GM12878 (cell line): ENCODE measurements around the gene FIGNL2. TPM values are rescaled to one million over a fixed set of nuclear protein-coding genes. Genes with fewer than 3 reads are reported as not detected.
"Not testable (repeated sequence)": the region's sequence is repeated elsewhere in the genome, so short reads cannot be mapped to it uniquely, and the experiment has no call there.

Experiments used
- ATAC-seq: fragments of 200-7000 bp; cut with Tn5 transposase; 3 replicates; pipeline ENCODE4 v1.9.1; 2020; ENCODE audit warnings: mild to moderate bottlenecking, moderate library complexity
- BruUV-seq: library from RNA; stranded (reverse); fragments of 400-500 nt; replicated peaks from 2 replicates; lab custom pipeline; 2021; lab: Mats Ljungman, UMichigan
- CTCF ChIA-PET: fragments of 300-600 bp; sonication (Branson Sonifier 250); formaldehyde crosslinking; extraction: SDS; loops from one replicate; lab custom pipeline; 2021; ENCODE audit warnings: inconsistent platforms; lab: Yijun Ruan, JAX
- POLR2A ChIA-PET: fragments of 350-600 bp; formaldehyde crosslinking; extraction: SDS; loops from one replicate; lab custom pipeline; 2021; ENCODE audit warnings: inconsistent platforms; lab: Charles Lee
- RAD21 ChIA-PET: fragments of 300-600 bp; sonication (Branson Sonifier 250); formaldehyde crosslinking; loops from one replicate; lab custom pipeline; 2023; ENCODE audit warnings: antibody characterized with exemption; ENCODE audit not compliant: unreplicated experiment; lab: Charles Lee
- SMC1A ChIA-PET: fragments of 300-600 bp; sonication (Branson Sonifier 250); formaldehyde crosslinking; loops from one replicate; lab custom pipeline; 2023; ENCODE audit not compliant: unreplicated experiment, uncharacterized antibody; lab: Charles Lee
- DNase-seq: peaks from one replicate; pipeline ENCODE4 v3.0.0-alpha.2; 2011; ENCODE audit warnings: low read depth, low spot score
- FAIRE-seq: peaks from 3 replicates; lab custom pipeline; 2011; peaks lifted over from hg19 to GRCh38; lab: Jason Lieb, UNC
- H2AFZ ChIP-seq: 2 replicates; pipeline ENCODE4 v1.6.0; 2011; ENCODE audit warnings: low read depth, low read length, control low read depth; ENCODE audit not compliant: control insufficient read depth
- H3K27ac ChIP-seq: 2 replicates; pipeline ENCODE4 v1.5.1; 2011; ENCODE audit warnings: control low read depth; ENCODE audit not compliant: control insufficient read depth, insufficient read depth
- H3K27me3 ChIP-seq, 2 experiments: replicated peaks in 1 of 2; 2 replicates each; pipeline versions ENCODE4 v1.6.0 to v1.6.1; 2011; ENCODE audit warnings: low read length in 1 of 2; ENCODE audit not compliant: control insufficient read depth in 2 of 2, insufficient read depth in 2 of 2
- H3K36me3 ChIP-seq, 2 experiments: 2 replicates each; pipeline ENCODE4 v1.5.1; 2011; ENCODE audit warnings: low read length in 1 of 2; ENCODE audit not compliant: control insufficient read depth in 2 of 2, insufficient read depth in 2 of 2
- H3K4me1 ChIP-seq: 2 replicates; pipeline ENCODE4 v1.6.1; 2011; ENCODE audit warnings: mild to moderate bottlenecking, low read length, moderate library complexity, mixed read lengths; ENCODE audit not compliant: control insufficient read depth, insufficient read depth
- H3K4me2 ChIP-seq: 2 replicates; pipeline ENCODE4 v1.6.0; 2011; ENCODE audit warnings: control low read depth; ENCODE audit not compliant: control insufficient read depth, insufficient read depth
- H3K4me3 ChIP-seq: fragments of 200-600 bp; sonication (generic); 2 replicates; pipeline ENCODE4 v1.5.1; 2016
- H3K79me2 ChIP-seq: 2 replicates; pipeline ENCODE4 v1.6.0; 2011; ENCODE audit warnings: low read length; ENCODE audit not compliant: control insufficient read depth, insufficient read depth
- H3K9ac ChIP-seq: 2 replicates; pipeline ENCODE4 v1.8.0; 2011; ENCODE audit warnings: low read length, control low read depth, mixed read lengths; ENCODE audit not compliant: control insufficient read depth, insufficient read depth
- H3K9me3 ChIP-seq: replicated peaks from 3 replicates; pipeline ENCODE4 v1.5.1; 2011; ENCODE audit warnings: mild to moderate bottlenecking, low read length; ENCODE audit not compliant: control insufficient read depth, insufficient read depth
- H4K20me1 ChIP-seq: 2 replicates; pipeline ENCODE4 v1.6.0; 2011; ENCODE audit not compliant: control insufficient read depth, insufficient read depth
- BRCA1 ChIP-seq: IDR thresholded peaks from 2 replicates; pipeline ENCODE4 v1.6.1; 2011; ENCODE audit warnings: low read depth, low read length, improper control_type of control experiment
- KAT2A ChIP-seq: conservative IDR thresholded peaks from 2 replicates; pipeline ENCODE4 v1.6.1; 2011; ENCODE audit warnings: low read depth, low read length; ENCODE audit not compliant: control insufficient read depth
- TAF1 ChIP-seq: IDR thresholded peaks from 2 replicates; pipeline ENCODE4 v1.6.1; 2011; ENCODE audit warnings: mild to moderate bottlenecking, low read depth, low read length, borderline replicate concordance
- WGBS: methylation state at CpG from one replicate; pipeline ENCODE4 v1.1.6; 2016; ENCODE audit warnings: low lambda C conversion rate; ENCODE audit not compliant: insufficient replicate concordance, insufficient coverage; ENCODE audit errors: missing lambda C conversion rate; 5-methylcytosine and 5-hydroxymethylcytosine counted together
- in situ Hi-C: fragments of 300-500 bp; cut with MboI; formaldehyde crosslinking; loops from 9 replicates; pipeline ENCODE4 v1.14.3; 2018; ENCODE audit warnings: mixed read lengths
- intact Hi-C: fragments of 100-400 bp; cut with micrococcal nuclease; formaldehyde crosslinking; loops from one replicate; pipeline ENCODE4 v1.14.2; 2022; ENCODE audit not compliant: unreplicated experiment
- polyA plus RNA-seq, 11 experiments: library from polyadenylated mRNA; depleted of rRNA in 4 of 11; unstranded in 6 of 11; stranded (reverse) in 5 of 11; fragments of >200 nt; fragmentation: Nextera tagmentation in 4 of 11; fragmentation: Illumina TruSeq in 1 of 11; extraction: Ambion mirVana in 4 of 11; extraction: Trizol in 1 of 11; gene quantifications; 1 replicate in 1 of 11; 2 replicates in 10 of 11; pipeline versions ENCODE4 v1.2.1 to v1.2.3, GENCODE V29; 2011 to 2016; ENCODE audit warnings: inconsistent platforms in 2 of 11, missing spikeins in 2 of 11, low read depth in 1 of 11
- total RNA-seq, 4 experiments: library from RNA; depleted of rRNA in 3 of 4; stranded (reverse); fragments of >200 nt in 3 of 4; fragmentation: Illumina TruSeq in 1 of 4; extraction: Trizol in 1 of 4; gene quantifications; 2 replicates each; pipeline versions ENCODE4 v1.2.1 to v1.2.3, GENCODE V29; 2013 to 2021

FIGNL2 gene
- total and polyA plus RNA-seq, 10 of the 15 experiments (the other 5 are each of a cell fraction or from before 2014, with no cell fraction given) = not detected

DNA sequence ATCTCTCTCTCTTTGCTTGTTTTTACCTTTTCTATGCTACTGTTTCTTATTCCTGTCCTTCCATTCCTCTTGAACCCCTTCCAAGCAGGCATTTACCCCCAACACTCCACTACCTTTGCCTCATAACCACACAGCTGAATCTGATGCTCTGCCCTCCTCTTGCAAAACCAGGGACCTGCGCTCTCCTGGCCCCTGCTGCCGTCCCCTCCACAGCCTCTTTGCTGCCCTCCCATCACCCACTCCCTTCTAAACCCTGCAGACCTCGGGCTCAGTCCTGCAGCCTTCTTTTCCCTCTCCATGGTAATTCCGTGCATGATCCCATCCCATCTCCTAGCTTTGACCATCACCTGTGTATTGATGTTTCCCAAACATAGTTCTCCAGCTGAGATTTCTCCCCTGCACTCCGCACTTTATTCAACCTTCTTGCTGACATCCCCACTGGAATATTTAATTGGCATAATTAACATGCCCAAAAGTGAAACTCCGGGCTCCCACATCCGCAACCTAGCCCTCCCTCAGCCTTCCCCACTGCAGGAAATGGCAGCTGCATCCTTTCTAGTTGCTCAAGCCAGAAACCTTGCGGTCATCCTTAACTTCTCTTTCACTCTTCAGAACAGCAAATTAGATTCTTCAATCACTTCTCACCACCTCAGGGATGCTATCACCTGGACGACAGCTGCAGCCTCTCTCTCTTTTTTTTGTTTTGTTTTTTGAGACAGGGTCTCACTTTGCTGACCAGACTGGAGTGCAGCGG is 16.0 kb downstream of the FIGNL2 start:
- RAD21 ChIA-PET = interaction anchor here (0.5 kb wide), 1 partner anchor 288 kb away, joined by 4 read pairs; no protein-coding TSS in a partner anchor
- DNase-seq (no peak), ATAC-seq (no peak), FAIRE-seq (no peak)
- intact Hi-C loops (no loop called here), in situ Hi-C loops (no loop called here)
- no peak overlapping the region for H3K4me3 ChIP-seq
- TF ChIP-seq BRCA1 = no peak
- TF ChIP-seq TAF1 = no peak
- no peak for TF ChIP-seq KAT2A
- no peak overlapping the region for H2AFZ ChIP-seq
- H4K20me1 ChIP-seq = no peaks in the 10 kb centered on the region
- H3K4me2 ChIP-seq = no peak overlapping the region
- no peaks in the 10 kb centered on the region; the same call in 1 of the 2 replicates for H3K4me1 ChIP-seq
- H3K36me3 ChIP-seq = no peaks in the 10 kb centered on the region
- POLR2A ChIA-PET = no interaction called here
- H3K79me2 ChIP-seq = no peaks in the 10 kb centered on the region
- SMC1A ChIA-PET = no interaction called here
- BruUV-seq = no TSS peak
- no peak overlapping the region for H3K27ac ChIP-seq
- H3K27me3 ChIP-seq = peaks cover 1 to 7% of the 10 kb centered on the region in 2 experiments
- H3K9ac ChIP-seq = no peak overlapping the region
- 13% methylated on average over 10 of the region's 10 CpGs for WGBS
- H3K9me3 ChIP-seq = no peaks in the 10 kb centered on the region
- CTCF ChIA-PET = no interaction called here

DNA sequence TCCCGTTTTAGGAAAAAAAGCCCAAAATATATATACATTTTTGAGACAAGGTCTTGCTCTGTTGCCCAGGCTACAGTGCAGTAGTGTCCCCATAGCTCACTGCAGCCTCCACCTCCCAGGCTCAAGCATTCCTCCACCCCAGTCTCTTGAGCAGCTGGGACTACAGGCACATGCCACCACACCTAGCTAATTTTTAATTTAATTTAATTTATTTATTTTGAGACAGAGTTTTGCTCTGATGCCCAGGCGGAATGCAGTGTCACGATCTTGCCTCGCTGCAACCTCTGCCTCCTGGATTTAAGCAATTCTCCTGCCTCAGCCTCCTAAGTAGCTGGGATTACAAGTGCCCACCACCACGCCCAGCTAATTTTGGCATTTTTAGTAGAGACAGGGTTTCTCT is 16.7 kb downstream of the FIGNL2 start:
- H3K4me2 ChIP-seq, RAD21 ChIA-PET, POLR2A ChIA-PET, CTCF ChIA-PET, BruUV-seq, H3K79me2 ChIP-seq, H3K4me1 ChIP-seq, H2AFZ ChIP-seq, DNase-seq, SMC1A ChIA-PET, H3K36me3 ChIP-seq, H4K20me1 ChIP-seq, H3K9me3 ChIP-seq, FAIRE-seq, H3K9ac ChIP-seq, H3K27ac ChIP-seq, in situ Hi-C loops, H3K4me3 ChIP-seq, intact Hi-C loops, ATAC-seq, H3K27me3 ChIP-seq: not testable (repeated sequence)
- WGBS = 37% methylated on average over 5 of the region's 5 CpGs
